Right lung (tissue), 5 donors: ENCODE measurements around the gene BLMH. TPM values are rescaled to one million over a fixed set of nuclear protein-coding genes. Genes with fewer than 3 reads are reported as not detected.
A peak's percentile ranks its signal among the peaks of the same experiment; 100 is the strongest.

Experiments used
- DNase-seq, 2 donors: peaks; one replicate each; pipeline ENCODE4 v3.0.0-alpha.2; 2013
- polyA plus RNA-seq, 5 donors: library from polyadenylated mRNA; unstranded; fragments of 120-200 nt; gene quantifications; one replicate each; pipeline versions ENCODE4 v1.2.1 to v1.2.3, GENCODE V29; 2013; ENCODE audit warnings: inconsistent platforms in 1 of 5, low replicate concordance in 1 of 5; ENCODE audit not compliant: insufficient read length in 5 of 5, insufficient read depth in 1 of 5

Gene BLMH
- polyA plus RNA-seq, 5 donors: 59.2 to 72.7 (median 68.1) TPM

DNA sequence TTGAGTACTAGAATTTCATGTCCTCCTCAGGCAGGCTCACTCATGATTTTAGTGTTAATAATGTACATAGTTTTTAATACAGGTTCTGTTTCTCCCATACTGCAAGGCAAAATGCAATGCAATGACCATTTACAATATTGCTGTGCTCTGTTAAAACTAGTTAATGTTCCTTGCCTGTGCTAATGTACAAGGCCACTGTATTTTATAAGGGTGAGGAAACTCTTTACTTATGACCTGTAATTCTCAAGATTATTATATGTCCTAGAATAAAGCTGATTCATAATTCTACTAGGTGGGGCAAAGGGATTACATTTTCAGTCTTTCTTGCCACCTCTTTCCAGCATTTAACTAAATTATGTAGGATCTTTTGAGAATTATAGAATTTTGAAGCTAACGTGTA is 22.7 kb upstream of the BLMH start:
- no peak for DNase-seq

DNA sequence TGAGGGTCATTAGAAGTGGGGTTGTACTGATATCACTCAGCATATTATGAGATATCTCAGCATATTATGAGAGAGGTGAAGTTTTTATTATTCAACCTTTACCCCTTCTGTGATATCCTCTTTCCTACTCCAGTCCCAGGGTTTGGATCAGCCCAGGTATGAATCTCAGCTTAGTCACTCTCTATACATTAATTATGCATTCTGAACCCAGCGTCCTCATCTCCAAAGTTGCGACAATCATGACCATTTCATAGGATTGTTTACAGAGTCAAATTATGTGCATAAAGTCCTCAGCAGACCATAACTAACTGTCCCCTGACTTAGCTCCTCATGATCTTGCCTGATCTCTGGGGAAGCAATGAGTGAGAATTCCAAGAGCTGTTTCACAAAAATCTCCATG is 20.5 kb upstream of the BLMH start:
- DNase-seq: no peak

DNA sequence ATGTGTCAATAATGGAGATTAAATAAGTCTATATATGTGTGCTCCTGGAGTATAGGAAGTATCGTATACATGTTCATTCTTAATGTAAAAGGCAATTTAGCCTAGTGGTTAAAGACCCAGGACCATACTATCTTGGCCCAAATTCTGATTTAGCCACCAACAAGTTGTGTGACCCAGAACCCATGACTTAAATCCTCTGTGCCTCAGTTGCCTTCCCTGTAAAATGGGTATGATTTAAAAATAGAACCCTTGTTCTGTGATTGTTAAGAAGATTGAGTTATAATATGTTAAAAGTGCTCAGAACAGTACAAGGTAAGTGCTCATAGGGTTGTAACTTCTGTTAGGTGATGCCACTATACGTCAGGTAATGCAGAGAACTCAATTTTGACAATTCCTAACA is 18.8 kb upstream of the BLMH start:
- DNase-seq: no peak

DNA sequence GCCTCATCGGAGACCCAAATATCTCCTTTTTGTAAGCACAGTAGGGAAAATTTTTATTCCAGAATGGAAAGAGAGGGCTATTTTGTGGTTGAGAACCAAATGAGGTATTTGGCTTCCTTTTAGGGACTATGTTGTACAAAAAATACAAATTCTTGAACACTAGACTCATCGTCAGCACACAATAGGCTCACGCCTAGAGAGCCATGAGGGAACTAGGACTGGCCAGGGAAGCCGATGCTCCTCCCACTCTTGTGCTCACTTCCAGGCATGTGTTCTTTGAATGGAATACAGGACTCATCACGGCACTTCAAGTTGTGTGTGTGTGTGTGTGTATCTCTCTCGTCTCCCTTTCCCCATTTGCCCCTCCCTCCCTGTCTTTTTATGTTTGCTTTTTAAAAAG is 17.8 kb upstream of the BLMH start:
- DNase-seq: no peak

DNA sequence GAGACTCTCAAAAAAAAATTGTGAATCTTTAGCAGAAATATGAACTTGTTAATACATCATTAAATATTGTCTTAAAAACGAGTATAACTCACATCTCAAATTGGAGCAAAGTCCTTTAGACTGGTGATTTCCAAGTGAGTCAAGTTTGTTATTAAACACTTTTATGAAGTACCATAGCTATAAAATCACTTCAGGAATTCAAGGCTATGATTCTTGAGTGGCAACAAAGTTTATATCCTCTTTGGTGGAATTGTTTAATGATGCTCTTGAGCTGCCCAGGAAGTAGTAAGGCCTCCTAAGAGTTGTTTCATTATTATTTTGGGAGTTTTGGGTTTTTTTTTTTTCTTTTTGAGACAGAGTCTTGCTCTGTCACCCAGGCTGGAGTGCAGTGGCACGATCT is 16.7 kb upstream of the BLMH start:
- peak in 1 of 2 donors; percentile 1 for DNase-seq

DNA sequence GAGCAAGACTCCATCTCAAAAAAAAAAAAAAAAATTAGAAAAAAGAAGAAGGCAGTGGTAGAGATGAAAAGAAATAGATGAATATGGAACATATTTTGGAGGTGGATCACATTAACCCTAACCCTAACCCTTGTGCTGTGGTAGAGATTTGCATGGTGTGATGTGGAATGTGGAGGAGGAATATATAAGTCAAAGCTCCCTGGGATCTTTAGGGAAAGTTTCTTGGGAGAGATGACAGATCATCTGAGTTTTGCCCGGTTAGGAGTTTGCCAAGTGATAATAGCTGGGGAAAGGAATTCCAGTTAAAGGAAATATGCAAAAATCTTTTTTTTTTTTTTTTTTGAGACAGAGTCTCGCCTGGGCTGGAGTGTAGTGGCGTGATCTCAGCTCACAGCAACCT is 13.0 kb upstream of the BLMH start:
- no peak for DNase-seq

DNA sequence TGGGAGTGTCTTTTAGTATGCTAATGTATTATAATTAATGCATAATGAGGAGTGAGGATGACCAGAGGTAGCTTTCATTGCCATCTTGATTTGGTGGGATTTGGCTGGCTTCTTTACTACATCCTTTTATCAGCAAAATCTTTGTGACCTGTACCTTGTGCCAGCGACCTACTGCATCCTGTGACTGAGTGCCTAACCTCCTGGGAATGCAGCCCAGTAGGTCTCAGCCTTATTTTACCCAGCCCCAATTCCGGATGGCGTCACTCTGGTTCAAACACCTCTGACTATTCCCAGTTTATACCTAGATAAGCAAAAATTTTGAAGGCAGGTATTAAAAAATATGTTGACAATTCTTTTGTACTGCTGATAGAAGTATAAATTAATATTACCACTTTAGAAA is 10.5 kb upstream of the BLMH start:
- no peak for DNase-seq

DNA sequence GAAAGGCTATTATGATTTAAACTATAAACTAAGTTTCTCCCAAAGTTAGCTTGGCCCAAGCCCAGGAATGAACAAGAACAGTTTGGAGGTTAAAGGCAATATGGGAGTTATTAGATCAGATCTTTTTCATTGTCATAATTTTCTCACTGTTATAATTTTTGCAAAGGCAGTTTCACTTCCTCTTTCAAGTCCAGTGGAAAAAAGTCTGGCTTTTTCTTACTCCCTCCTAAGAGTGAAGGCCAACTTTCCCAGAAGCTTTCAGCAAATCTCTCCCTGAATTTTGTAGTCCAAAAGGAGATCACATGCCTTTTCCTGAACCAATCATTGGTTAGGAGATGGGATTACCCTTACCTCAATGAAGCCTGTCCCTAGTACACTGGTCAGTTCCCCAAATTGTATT is 9.1 kb upstream of the BLMH start:
- no peak for DNase-seq

DNA sequence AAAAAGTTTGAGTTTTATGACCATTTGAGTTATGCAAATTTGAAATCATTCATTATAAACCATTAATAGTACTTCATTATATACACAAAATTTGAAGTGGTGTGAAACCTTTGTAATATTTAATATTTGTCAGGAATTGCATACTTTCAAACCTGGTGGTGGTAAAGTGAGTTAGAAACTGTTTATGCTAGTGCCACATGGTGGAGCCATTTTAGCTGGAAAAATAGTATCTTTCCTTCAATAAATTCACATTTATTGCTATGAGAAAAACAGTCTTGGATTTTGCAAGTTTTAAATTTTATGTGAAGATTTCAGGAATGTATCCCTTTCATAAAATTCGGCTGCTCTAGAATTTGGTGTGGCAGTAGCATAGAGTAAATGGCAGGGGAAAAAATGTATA is 7.3 kb upstream of the BLMH start:
- DNase-seq: no peak

DNA sequence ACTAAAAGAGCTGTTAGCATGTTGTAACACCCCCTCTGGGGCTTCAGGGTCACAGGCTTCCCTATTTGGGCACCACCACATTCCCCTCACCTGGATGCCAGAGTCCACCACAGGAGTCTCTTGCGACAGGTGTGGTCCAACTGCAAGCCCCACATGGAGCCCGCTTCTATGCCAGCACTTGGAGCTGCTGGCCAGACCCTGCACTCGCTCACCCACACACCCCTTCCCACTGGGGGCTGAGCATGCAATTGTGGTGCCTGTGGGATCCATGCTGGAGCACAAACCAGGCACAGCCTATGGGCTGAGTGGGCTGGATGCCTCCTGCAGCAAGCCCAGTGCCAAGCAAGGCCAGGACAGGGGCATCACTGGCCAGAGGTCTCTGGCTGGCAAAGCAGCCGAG is 6.0 kb upstream of the BLMH start:
- DNase-seq: no peak

DNA sequence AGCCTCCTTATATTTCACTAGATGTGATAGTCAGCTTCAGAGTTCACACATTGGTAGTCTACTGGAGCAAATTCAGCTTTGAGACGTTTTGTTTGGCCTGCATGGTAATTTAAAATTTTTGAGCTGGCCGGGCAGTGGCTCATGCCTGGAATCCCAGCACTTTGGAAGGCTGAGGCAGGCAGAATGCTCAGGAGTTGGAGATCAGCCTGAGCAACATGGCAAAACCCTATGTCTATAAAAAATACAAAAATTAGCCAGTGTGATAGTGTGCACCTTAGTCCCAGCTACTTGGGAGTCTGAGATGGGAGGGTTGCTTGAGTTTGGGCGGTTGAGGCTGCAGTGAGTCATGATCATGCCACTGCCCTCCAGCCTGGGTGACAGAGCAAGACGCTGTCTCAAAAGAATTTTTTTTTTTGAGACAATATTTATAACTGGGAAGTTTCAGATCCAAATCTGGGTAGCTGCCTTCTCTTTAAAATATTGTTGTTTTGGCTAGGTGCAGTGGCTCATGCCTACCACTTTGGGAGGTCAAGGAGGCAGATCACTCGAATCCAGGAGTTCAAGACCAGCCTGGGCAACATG is 4.8 kb upstream of the BLMH start:
- DNase-seq: no peak

DNA sequence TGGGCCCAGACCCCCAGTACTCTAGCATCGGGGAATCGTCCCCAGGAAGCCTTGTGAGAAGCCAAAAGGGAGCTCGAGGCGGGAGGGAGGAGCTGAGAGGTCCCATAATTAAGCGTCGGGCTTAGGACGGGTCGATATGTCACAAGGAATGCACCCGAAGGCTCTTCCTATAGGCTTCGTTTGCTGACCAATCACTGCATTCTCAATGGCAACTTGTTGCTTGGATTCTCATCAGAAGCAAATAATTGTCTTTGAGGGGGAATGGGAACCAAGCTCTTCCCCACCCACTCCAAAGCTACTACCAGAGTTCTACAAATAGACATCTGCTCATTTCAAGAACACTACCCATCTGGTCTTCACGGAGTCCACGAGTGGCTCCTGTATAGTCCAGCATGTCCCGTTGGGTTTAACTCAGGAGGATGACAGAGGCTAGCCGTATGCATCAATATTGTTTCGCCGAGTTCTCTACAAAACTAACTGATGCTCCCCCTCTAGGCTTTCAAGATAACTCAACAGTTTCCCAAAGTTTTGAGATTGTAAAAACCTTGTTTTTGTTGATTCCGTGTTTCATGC is 628 bp upstream of the BLMH start:
- no peak for DNase-seq

DNA sequence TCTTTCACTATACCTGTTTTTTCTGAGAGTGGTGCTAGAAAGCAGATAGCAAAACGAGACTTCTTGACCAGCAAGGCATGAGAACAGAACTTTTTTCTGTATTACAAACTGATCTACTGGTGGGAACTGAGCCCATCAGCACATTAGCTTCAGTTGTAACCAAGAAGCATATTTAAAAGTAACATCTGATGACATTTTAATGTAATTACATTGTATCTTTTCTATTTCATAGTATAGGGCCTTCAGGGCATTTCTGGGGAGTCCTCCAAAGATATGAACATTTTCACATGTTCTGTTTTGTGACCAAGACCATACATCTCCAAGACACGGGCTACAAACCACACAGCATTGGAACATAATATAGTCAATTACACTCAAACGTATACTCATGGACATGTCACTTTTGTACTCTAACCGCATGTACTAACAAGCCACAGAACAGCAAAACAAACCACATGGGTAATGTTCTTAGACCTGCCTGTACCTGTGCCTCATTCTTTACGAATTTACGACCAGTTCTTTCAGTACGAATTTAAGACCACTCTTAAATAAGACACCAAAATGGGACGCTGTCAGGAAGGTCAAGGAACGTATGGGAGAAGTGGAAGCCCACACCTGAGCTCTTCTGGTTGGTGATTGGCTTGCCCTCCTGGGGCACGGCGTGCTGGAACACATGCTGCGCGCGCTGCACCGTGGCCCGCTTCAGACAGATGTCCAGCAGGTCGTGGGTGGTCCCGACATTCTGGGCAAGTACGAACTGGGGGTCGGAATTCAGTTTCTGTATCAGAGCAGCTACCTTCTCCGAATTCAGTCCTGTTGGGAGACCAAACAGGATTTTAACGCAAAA is 825 bp downstream of the BLMH start:
- DNase-seq: peak in 1 of 2 donors; percentile 24

DNA sequence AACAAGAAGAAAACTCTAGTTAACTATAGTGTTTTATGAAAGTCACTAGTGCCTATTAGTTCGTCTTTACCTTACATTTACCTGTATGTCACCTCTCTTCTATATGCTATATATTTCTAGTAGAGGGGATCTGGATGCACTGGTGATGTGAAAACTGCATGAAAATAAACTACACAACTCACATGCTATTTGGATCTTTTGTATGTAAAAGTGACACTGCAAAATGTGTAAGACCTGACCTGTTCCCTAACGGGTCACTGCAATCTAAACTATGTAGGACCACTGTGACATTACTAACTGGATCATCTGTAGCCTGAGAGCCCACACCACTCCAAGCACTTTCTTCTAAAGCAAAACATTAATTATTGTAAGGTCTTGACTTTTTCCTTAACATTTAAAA is 1.7 kb downstream of the BLMH start:
- DNase-seq: no peak

DNA sequence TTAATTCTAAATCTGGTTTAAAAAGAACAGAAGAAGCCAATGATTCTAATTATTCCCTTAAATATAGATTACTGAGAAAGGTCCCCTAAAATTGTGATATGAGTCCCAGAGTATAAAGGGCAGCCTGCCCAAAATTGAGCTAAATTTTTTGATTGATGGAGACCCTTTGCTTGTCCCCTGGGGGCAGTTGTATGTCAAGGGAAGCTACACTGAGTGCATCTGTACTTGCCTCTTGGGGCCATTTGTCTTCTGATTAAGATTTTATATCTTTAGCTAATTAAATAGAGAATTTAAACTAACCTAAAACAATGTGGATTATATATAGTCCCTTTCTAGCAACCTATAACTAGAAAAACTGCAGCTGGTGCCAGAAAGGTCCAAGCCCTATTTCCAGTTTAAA is 12.6 kb downstream of the BLMH start:
- no peak for DNase-seq

DNA sequence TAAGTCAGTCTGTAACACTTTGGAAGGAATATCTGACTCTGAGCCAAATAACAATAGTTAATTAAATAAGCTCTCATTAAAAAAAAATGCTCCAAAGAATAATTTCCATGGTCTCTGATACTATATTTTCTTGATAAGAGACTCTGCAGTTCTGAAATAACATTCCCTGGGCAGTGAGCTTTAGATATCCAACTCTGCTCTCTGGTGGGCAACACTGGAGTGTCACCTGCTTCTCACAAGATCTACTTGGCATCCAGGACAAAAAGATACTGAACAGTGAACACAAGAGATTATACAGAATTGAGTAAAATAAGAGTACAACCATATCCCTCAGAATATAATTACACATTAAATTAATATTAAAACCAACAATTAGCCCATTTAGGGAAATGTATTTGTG is 13.7 kb downstream of the BLMH start:
- DNase-seq: peak in 1 of 2 donors; percentile 29

DNA sequence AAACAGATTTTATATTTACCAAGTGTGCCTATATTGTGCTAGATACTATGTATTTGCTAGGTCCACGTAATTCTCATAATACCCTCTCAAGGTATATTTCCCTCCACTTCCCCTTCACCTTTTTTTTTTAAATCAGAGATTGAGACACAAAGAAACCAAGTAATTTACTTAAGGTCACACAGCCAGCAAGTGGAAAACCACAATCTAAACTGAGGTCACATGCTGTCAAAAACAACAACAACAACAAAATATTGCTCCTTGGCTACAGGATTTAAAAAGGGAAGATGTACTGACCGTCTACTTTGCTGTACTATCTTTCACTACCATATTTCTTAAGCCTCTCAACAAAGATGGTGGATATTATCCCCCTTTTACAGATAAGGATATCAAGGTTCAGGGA is 15.8 kb downstream of the BLMH start:
- DNase-seq: no peak

DNA sequence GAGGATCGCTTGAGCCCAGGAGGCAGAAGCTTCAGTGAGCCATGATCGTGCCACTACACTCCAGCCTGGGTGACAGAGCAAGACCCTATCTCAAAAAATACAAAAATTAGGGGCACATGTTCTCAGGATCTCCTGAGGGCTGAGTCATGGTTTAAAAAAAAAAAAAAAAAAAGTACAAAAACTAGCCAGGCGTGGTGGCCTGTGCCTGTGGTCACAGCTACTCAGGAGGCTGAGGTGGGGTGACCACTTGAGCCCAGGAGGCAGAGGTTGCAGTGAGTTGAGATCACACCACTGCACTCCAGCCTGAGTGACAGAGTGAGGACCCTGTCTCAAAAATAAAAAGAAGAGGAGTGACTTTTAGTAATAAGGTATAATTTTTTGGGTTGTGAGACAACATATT is 16.9 kb downstream of the BLMH start:
- DNase-seq: no peak

DNA sequence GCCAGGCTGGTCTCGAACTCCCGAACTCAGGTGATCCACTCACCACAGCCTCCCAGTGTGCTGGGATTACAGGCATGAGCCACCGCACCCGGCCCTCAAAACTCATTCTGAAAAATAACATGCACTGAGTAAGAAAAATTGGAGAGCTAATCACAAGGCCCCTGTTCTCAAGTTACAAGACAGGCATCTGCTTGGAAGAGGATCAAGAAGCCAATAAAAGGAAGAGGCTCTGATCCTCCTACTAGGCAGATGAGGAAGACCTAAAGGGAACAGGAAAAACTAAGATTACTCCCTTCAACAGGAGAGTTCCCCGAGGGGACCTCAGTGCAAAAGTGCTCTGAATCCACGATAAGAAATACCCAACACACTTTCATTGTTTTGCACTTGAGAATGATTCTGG is 18.4 kb downstream of the BLMH start:
- no peak for DNase-seq

DNA sequence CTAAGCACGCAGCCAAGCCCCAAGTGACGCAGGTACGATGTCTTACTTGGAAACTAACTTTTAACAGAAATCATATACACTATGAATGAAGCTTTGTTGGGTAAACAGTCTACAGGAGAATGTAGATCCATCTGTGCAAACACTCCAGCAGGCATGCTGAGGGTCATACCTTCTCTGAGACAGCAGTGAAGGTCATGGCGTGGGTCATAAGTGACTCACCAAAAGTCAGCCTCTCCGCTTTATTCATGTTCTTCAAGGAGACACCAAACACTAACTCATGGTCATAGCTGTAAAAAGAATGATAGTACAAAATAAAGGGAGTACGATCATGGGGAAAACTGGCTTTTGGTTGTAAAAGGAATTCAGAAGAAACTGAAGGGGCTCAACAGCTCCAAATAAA is 20.6 kb downstream of the BLMH start:
- DNase-seq: no peak

DNA sequence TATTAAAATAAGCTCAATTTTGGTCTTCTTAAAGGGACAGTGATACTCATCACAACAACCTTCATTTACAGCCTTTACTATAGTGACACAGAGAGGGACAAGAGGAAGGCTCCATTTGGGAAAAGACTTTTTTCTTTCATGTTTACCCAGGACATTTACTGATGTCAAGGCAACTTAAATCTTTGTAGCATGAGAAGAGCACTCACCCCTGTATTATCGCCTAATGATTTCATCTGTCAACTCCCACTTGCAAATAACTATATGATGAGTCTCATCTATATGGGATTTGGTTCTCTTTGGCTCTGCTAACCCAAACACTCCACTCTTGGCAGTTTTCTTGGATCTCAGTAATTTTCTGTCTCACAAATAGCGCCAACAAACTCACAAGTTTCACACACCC is 24.1 kb downstream of the BLMH start:
- no peak for DNase-seq

DNA sequence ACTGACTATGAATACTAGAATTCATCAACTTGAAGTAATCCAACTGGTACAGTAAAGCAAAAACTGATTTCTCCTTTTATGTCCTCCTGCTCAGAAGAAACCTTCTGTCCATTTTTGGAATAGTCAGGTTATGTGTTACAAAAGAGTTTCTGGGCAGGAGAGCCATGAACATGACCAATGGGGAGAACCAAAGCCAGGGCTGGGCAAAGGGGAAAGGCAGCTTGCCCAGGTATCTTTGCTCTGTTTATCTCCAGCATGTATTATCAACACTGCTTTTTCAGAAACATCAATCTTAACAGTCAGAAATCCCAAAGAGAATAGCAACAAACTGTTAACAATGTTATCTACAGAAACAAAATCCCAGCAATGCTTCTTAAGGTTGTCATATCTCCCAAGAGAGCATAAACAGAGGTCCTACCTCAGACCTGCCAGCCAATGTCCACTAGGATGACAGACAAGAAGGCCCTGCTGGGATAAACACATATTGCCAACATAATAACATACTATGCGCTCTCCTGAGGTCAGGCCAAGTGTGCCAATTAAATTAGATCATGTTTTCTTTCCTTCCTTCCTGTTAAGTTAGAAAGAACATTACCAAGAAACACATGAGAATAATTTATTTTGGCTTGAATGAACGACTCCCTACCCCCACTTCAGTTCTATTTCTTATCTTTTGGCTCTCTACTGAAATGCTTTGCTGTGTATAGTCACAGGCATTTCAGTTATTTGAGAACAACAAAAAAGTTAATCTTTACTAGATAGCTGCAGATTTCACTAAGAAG is 28.0 kb downstream of the BLMH start:
- peak in 1 of 2 donors; percentile 11 for DNase-seq
